GM12875 (cell line): ENCODE results near the gene PRKAG2.

Source experiments
- H3K4me3 ChIP-seq: one replicate; pipeline ENCODE4 v1.5.1; 2011; ENCODE audit warnings: low read depth, low read length, control low read depth
- CTCF ChIP-seq: IDR thresholded peaks from 2 replicates; pipeline ENCODE4 v1.5.1; 2011; ENCODE audit warnings: low read depth, mild to moderate bottlenecking, control low read depth, inconsistent platforms, low read length, moderate library complexity, borderline replicate concordance; ENCODE audit not compliant: insufficient read depth

PRKAG2 gene

GRCh38 chr7:151741585-151741984 lies 135.3 kb downstream of the PRKAG2 start:
- no peak for TF ChIP-seq CTCF

GRCh38 chr7:151740081-151740851 lies 136.6 kb downstream of the PRKAG2 start:
- no peak overlapping the region for H3K4me3 ChIP-seq
- TF ChIP-seq CTCF, result no peak

More at GRCh38 chr7:151741585-151741984, 135.3 kb downstream of the PRKAG2 start:
- no peak overlapping the region for H3K4me3 ChIP-seq

- no peak for TF ChIP-seq CTCF
- no peak overlapping the region for H3K4me3 ChIP-seq
Measured at GRCh38 chr7:151738925-151739324, 138.0 kb downstream of the PRKAG2 start.

- H3K4me3 ChIP-seq, result no peak overlapping the region
- TF ChIP-seq CTCF, result no peak
Measured at GRCh38 chr7:151736403-151736909, 140.5 kb downstream of the PRKAG2 start.

- TF ChIP-seq CTCF, result no peak
- no peak overlapping the region for H3K4me3 ChIP-seq
Measured at GRCh38 chr7:151735851-151736402, 141.0 kb downstream of the PRKAG2 start.

GRCh38 chr7:151735186-151735850 lies 141.6 kb downstream of the PRKAG2 start:
- no peak overlapping the region for H3K4me3 ChIP-seq
- TF ChIP-seq CTCF, result no peak
